NCI-H2171 treated with DMSO at 0.1 percent for 48 hours (cell line): ENCODE results near the gene SCN1A.
A peak's percentile ranks its signal among the peaks of the same experiment; 100 is the strongest.
"Not testable (repeated sequence)": the region's sequence is repeated elsewhere in the genome, so short reads cannot be mapped to it uniquely, and the experiment has no call there.

ENCODE experiments used
- DNase-seq: peaks from one replicate; lab custom pipeline; 2025; lab: John Stamatoyannopoulos, UW

SCN1A gene

GRCh38 chr2:166081131-166081632, 46.6 kb downstream of the SCN1A start:
- DNase-seq, result peak; percentile 77

- peak; percentile 65 for DNase-seq
Observed at GRCh38 chr2:166074430-166074829, 53.4 kb downstream of the SCN1A start.

- DNase-seq, result no peak
Observed at GRCh38 chr2:166074011-166074410, 53.8 kb downstream of the SCN1A start.

- DNase-seq, result no peak
Observed at GRCh38 chr2:166070231-166070630, 57.6 kb downstream of the SCN1A start.

- DNase-seq, result no peak
Observed at GRCh38 chr2:166068981-166069380, 58.8 kb downstream of the SCN1A start.

- no peak for DNase-seq
Observed at GRCh38 chr2:166067229-166067628, 60.6 kb downstream of the SCN1A start.

GRCh38 chr2:166060191-166060590, 67.6 kb downstream of the SCN1A start:
- no peak for DNase-seq

- peak; percentile 31 for DNase-seq
Observed at GRCh38 chr2:166057370-166058164, 70.3 kb downstream of the SCN1A start.

GRCh38 chr2:166044853-166045483, 82.9 kb downstream of the SCN1A start:
- no peak for DNase-seq

- DNase-seq, result no peak
Observed at GRCh38 chr2:166042768-166043390, 84.9 kb downstream of the SCN1A start.

GRCh38 chr2:166042356-166042755, 85.5 kb downstream of the SCN1A start:
- DNase-seq, result no peak

GRCh38 chr2:166041613-166042012, 86.2 kb downstream of the SCN1A start:
- no peak for DNase-seq

- DNase-seq, result no peak
Observed at GRCh38 chr2:166032361-166032760, 95.5 kb downstream of the SCN1A start.

- DNase-seq, result no peak
Observed at GRCh38 chr2:166031054-166031453, 96.8 kb downstream of the SCN1A start.

- DNase-seq, result no peak
Observed at GRCh38 chr2:166025313-166025712, 102.5 kb downstream of the SCN1A start.

- no peak for DNase-seq
Observed at GRCh38 chr2:166017208-166017607, 110.6 kb downstream of the SCN1A start.

- DNase-seq, result no peak
Observed at GRCh38 chr2:166013878-166014277, 113.9 kb downstream of the SCN1A start.

GRCh38 chr2:166011660-166012059, 116.2 kb downstream of the SCN1A start:
- DNase-seq, result no peak

- no peak for DNase-seq
Observed at GRCh38 chr2:166000401-166000800, 127.4 kb downstream of the SCN1A start.

- no peak for DNase-seq
Observed at GRCh38 chr2:165990846-165991245, 137.0 kb downstream of the SCN1A start.

GRCh38 chr2:165989851-165990250, 138.0 kb downstream of the SCN1A start:
- peak; percentile 86 for DNase-seq

- DNase-seq, result no peak
Observed at GRCh38 chr2:165985120-165985519, 142.7 kb downstream of the SCN1A start.

- DNase-seq, result not testable (repeated sequence)
Observed at GRCh38 chr2:165972161-165972560, 155.7 kb downstream of the SCN1A start.
